Osteocyte (in vitro differentiated cells): Measurements from ENCODE around the gene NOS2. TPM values are rescaled to one million over a fixed set of nuclear protein-coding genes. Genes with fewer than 3 reads are reported as not detected.
A peak's percentile ranks its signal among the peaks of the same experiment; 100 is the strongest.

Experiments used
- DNase-seq: peaks from one replicate; pipeline ENCODE4 v3.0.0; 2021; ENCODE audit warnings: mixed read lengths; ENCODE audit not compliant: unreplicated experiment; ENCODE audit errors: extremely low spot score
- H3K27ac Mint-ChIP-seq: one replicate; pipeline ENCODE4 v1.8.0; 2021; ENCODE audit warnings: mild to moderate bottlenecking, mixed read lengths; ENCODE audit not compliant: unreplicated experiment
- H3K27me3 Mint-ChIP-seq: one replicate; pipeline ENCODE4 v1.8.0; 2021; ENCODE audit warnings: mixed read lengths; ENCODE audit not compliant: unreplicated experiment
- H3K36me3 Mint-ChIP-seq: one replicate; pipeline ENCODE4 v1.8.0; 2021; ENCODE audit warnings: mixed read lengths; ENCODE audit not compliant: unreplicated experiment
- H3K4me1 Mint-ChIP-seq: one replicate; pipeline ENCODE4 v1.8.0; 2021; ENCODE audit warnings: mixed read lengths; ENCODE audit not compliant: unreplicated experiment
- H3K4me3 Mint-ChIP-seq: one replicate; pipeline ENCODE4 v1.8.0; 2021; ENCODE audit warnings: mild to moderate bottlenecking, moderate library complexity, mixed read lengths; ENCODE audit not compliant: unreplicated experiment
- H3K9me3 Mint-ChIP-seq: one replicate; pipeline ENCODE4 v1.8.0; 2021; ENCODE audit warnings: mixed read lengths; ENCODE audit not compliant: unreplicated experiment
- total RNA-seq: library from RNA; stranded (reverse); gene quantifications from 2 replicates; pipeline ENCODE4 v1.2.1, GENCODE V29; 2021
- TF ChIP-seq, protein P1 (sequence below): fragments of 200-600 bp; sonication (generic); IDR thresholded peaks from 2 replicates; pipeline ENCODE4 v1.5.0; 2021; ENCODE audit warnings: antibody characterized with exemption, mild to moderate bottlenecking, moderate library complexity

Gene NOS2
- total RNA-seq, 1 donor from 2014 or later = not detected

DNA sequence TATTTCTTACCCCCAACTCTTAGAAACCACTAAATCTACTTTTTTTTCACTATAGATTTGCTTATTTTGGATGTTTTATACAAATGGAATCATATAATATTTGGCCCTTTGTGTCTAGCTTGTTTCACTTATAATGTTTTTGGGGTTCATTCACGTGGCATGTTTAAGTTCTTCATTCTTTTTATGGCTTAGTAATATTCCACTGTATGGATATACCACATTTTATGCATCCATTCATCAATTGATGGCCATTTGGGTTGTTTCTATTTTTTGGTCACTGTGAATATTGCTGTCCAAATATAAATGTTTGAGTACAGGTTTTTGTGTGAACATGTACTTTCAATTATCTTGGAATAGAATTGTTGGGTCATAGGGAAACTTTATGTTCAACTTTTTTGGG is 9.2 kb upstream of the NOS2 start:
- Mint-ChIP-seq H3K9me3 (peaks cover 5% of the 10 kb centered on the region), H3K36me3 (no peaks in the 10 kb centered on the region), H3K27ac (no peak overlapping the region), H3K4me3 (no peak overlapping the region), H3K4me1 (peaks cover 7% of the 10 kb centered on the region), H3K27me3 (peaks cover 5% of the 10 kb centered on the region)
- TF ChIP-seq, protein P1, sequence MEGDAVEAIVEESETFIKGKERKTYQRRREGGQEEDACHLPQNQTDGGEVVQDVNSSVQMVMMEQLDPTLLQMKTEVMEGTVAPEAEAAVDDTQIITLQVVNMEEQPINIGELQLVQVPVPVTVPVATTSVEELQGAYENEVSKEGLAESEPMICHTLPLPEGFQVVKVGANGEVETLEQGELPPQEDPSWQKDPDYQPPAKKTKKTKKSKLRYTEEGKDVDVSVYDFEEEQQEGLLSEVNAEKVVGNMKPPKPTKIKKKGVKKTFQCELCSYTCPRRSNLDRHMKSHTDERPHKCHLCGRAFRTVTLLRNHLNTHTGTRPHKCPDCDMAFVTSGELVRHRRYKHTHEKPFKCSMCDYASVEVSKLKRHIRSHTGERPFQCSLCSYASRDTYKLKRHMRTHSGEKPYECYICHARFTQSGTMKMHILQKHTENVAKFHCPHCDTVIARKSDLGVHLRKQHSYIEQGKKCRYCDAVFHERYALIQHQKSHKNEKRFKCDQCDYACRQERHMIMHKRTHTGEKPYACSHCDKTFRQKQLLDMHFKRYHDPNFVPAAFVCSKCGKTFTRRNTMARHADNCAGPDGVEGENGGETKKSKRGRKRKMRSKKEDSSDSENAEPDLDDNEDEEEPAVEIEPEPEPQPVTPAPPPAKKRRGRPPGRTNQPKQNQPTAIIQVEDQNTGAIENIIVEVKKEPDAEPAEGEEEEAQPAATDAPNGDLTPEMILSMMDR = no peak
- DNase-seq = no peak

DNA sequence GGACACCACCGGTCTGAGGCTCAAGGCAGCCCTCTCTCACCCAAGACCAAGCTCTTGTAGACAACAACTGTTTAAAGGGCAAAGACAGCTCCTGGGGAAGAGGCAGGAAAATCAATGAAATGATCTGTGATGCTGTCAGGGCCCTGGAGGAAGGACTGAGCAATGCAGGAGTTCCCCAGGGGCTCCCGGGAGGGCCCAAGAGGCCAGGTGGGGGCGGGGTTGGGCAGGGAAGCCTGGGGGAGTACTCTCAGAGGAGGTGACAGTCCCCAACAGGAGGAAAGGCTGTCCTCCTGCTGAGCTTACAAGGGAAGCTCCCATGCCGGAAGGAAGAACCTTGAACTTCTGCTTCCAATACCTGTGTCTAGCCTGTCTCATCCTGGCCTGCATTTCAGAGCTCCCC is 8.3 kb upstream of the NOS2 start:
- H3K27ac Mint-ChIP-seq = no peak overlapping the region
- no peak for DNase-seq

DNA sequence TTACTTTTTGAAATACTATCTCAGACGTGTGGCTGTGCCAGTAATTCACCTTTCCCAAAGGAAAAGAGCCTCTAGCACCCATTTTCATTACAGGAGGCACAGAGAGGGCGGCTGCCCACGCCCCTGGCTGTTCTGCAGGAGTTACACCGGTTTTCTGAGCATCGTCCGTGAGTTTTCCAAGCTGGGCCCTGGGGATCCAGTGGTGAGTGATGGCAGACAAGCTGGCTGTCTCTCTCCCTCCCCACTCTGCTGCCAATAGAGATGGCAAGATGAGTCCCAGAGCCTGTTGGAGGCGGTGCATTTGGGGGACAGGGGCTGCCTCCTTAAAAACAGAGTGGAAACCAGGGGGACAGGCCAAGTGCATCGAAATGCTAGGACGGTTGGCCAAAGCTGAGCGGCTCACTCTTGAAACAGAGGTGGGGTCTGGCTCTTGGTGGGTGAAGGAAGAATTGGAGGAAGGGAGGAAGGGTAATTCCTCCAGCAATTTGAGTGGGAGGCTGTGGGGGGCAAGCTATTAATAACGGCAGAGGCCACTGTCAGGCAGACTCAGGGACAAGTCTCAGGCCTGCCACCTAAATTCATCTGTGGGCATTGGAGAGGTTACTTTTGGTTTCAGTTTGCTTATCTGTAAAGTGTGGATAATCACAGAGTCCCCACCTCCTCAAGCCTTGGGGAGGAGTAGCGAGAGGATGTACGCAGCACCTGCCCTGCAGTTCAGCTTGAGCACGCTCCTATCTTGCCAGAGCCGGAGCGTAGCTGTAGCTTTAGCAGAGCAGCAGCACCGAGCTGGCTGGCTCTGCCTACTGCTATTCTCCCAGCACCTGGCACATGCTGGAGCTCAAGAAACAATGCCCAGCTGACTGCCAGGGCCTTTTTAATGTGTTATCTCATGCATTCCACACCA is 7.5 kb upstream of the NOS2 start:
- H3K4me1 Mint-ChIP-seq = peaks cover 7% of the 10 kb centered on the region
- peaks cover 5% of the 10 kb centered on the region for H3K9me3 Mint-ChIP-seq
- TF ChIP-seq, protein P1 = no peak
- DNase-seq = no peak
- no peak overlapping the region for H3K4me3 Mint-ChIP-seq
- no peak overlapping the region for H3K27ac Mint-ChIP-seq
- H3K27me3 Mint-ChIP-seq = peaks cover 9% of the 10 kb centered on the region
- H3K36me3 Mint-ChIP-seq = no peaks in the 10 kb centered on the region

More for the DNA sequence above, 8.3 kb upstream of the NOS2 start:
- H3K4me3 Mint-ChIP-seq = no peak overlapping the region
- no peaks in the 10 kb centered on the region for H3K36me3 Mint-ChIP-seq
- TF ChIP-seq, protein P1 = no peak
- H3K4me1 Mint-ChIP-seq = peaks cover 7% of the 10 kb centered on the region
- H3K27me3 Mint-ChIP-seq = peaks cover 4% of the 10 kb centered on the region
- peaks cover 5% of the 10 kb centered on the region for H3K9me3 Mint-ChIP-seq

DNA sequence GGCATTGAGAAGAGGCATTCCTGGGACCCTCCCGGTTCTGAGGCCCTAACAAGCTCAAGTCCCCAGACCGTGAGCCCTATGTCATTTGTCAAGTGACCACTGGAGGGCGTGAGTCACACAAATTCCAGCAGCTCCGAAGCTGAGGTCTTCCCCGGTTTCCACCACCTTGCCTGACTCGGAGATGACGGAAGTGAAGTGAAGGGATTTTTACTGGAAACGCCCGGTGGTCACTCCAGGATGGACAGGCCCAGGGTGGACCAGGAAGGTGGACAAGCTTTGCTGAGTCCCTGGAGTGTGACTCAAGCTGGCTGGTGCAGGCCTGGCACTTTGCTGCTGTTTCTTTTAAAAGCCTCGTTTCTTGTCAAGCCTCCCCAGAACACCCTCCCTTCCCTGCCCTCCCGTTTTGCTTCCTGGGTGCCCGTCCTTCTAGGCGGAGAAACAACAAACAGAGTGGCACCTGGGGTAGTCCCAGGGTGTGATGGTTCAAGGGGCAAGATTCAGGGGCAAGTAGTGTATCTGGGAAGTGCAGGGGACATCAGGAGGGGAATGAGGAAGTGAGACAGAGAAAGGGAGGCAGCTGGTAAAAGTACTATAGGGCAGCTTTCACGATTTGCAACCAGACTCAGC is 5.3 kb upstream of the NOS2 start:
- Mint-ChIP-seq H3K27ac (peak overlapping the region; percentile 72), H3K27me3 (peaks cover 18% of the 10 kb centered on the region), H3K36me3 (no peaks in the 10 kb centered on the region), H3K4me1 (peaks cover 7% of the 10 kb centered on the region), H3K9me3 (peaks cover 5% of the 10 kb centered on the region), H3K4me3 (peak overlapping the region; percentile 50)
- peak; percentile 92 for DNase-seq
- TF ChIP-seq, protein P1 = peak; percentile 84

DNA sequence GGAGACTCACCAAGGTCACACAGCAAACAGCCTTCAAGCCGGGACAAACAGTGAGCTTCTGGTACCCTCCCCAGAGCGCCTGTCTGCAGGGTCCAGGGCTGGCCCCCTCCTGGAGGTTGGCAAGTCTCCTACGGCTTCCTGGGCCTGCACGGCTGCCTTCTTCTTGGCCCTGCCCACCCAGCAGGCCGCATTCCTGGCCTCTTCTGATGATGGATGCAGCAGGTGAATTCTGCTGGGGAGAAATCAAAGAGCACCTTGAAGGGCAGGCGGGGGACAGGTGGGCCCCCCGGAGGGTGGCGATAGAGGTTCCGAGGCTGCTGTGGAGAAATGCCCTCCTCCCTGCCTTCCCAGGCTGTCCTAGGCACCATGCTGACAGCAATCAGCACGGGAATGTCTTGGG is 3.8 kb upstream of the NOS2 start:
- Mint-ChIP-seq H3K27ac (no peak overlapping the region), H3K36me3 (no peaks in the 10 kb centered on the region), H3K27me3 (peaks cover 25% of the 10 kb centered on the region), H3K4me3 (no peak overlapping the region), H3K9me3 (no peaks in the 10 kb centered on the region), H3K4me1 (peaks cover 7% of the 10 kb centered on the region)
- TF ChIP-seq, protein P1 = no peak
- DNase-seq = no peak
